Uterus (tissue), 4 donors: Measurements from ENCODE around the gene CREB1. TPM values are rescaled to one million over a fixed set of nuclear protein-coding genes. Genes with fewer than 3 reads are reported as not detected.
A peak's percentile ranks its signal among the peaks of the same experiment; 100 is the strongest.

Experiments used
- DNase-seq, 2 donors: peaks; one replicate each; pipeline ENCODE4 v3.0.0-alpha.2; 2019 to 2020
- H3K27ac ChIP-seq, 2 donors: fragments of 200-600 bp; sonication (generic); 1 replicate in 1 of 2; 2 replicates in 1 of 2; pipeline ENCODE4 v1.5.1; 2016 to 2018
- H3K27me3 ChIP-seq, 2 donors: fragments of 200-600 bp; sonication (generic); one replicate each; pipeline ENCODE4 v1.5.1; 2018 to 2019; ENCODE audit warnings: control low read depth in 1 of 2
- H3K36me3 ChIP-seq, 2 donors: fragments of 200-600 bp; sonication (generic); one replicate each; pipeline ENCODE4 v1.5.1; 2019; ENCODE audit warnings: control low read depth in 1 of 2
- H3K4me1 ChIP-seq, 2 donors: fragments of 200-600 bp; sonication (generic); one replicate each; pipeline ENCODE4 v1.5.1; 2018 to 2019; ENCODE audit warnings: control low read depth in 1 of 2
- H3K4me3 ChIP-seq, 2 donors: fragments of 200-600 bp; sonication (generic); 1 replicate in 1 of 2; 2 replicates in 1 of 2; pipeline ENCODE4 v1.5.1; 2018 to 2019; ENCODE audit warnings: mild to moderate bottlenecking in 1 of 2
- H3K9me3 ChIP-seq, 2 donors: fragments of 200-600 bp; sonication (generic); one replicate each; pipeline ENCODE4 v1.5.1; 2019; ENCODE audit warnings: control low read depth in 1 of 2
- CTCF ChIP-seq, 4 experiments: fragments of 200-600 bp in 2 of 4; fragments of 450-650 bp in 2 of 4; sonication (generic) in 2 of 4; IDR thresholded peaks; one replicate each; pipeline ENCODE4 v1.5.1; 2016 to 2019; ENCODE audit warnings: antibody characterized with exemption in 4 of 4, mild to moderate bottlenecking in 2 of 4, moderate library complexity in 1 of 4
- POLR2A ChIP-seq, 2 donors: fragments of 450-650 bp; IDR thresholded peaks; one replicate each; pipeline ENCODE4 v1.6.1; 2016; ENCODE audit warnings: antibody characterized with exemption in 2 of 2, mild to moderate bottlenecking in 1 of 2, moderate library complexity in 1 of 2
- intact Hi-C: fragments of 100-400 bp; cut with DNase I; formaldehyde crosslinking; loops from one replicate; pipeline ENCODE4 v1.15.1; 2023; ENCODE audit warnings: low total_unique reads
- total RNA-seq, 4 donors: library from RNA; depleted of rRNA in 3 of 4; stranded (reverse); fragments of >200 nt in 3 of 4; gene quantifications; one replicate each; pipeline versions ENCODE4 v1.1.0 to v1.2.4, GENCODE V29; 2014 to 2023
- donor health status: DM: yes; HTN: yes; CAD: no.

Gene CREB1
- total RNA-seq, 4 donors from 2014 or later, result 36.5 to 96.5 (median 71.7) TPM

GRCh38 chr2:207511851-207512250, 17.9 kb upstream of the CREB1 start:
- Histone ChIP-seq H3K27me3 (no peaks in the 10 kb centered on the region), H3K36me3 (no peaks in the 10 kb centered on the region), H3K4me1 (no peaks in the 10 kb centered on the region), H3K9me3 (no peaks in the 10 kb centered on the region), H3K4me3 (no peak overlapping the region), H3K27ac (no peak overlapping the region)
- intact Hi-C loops, result no loop called here
- no peak for DNase-seq
- TF ChIP-seq CTCF (IDR thresholded peaks at IDR 0.05), result no peak
- TF ChIP-seq POLR2A (IDR thresholded peaks at IDR 0.05), result no peak

- Histone ChIP-seq H3K9me3 (no peaks in the 10 kb centered on the region), H3K4me3 (no peak overlapping the region), H3K4me1 (no peaks in the 10 kb centered on the region), H3K27me3 (no peaks in the 10 kb centered on the region), H3K27ac (no peak overlapping the region), H3K36me3 (no peaks in the 10 kb centered on the region)
- no peak for DNase-seq
- TF ChIP-seq CTCF (IDR thresholded peaks at IDR 0.05) (no peak), POLR2A (IDR thresholded peaks at IDR 0.05) (no peak)
- intact Hi-C loops, result no loop called here
These were observed 17.4 kb upstream of the CREB1 start for GRCh38 chr2:207512356-207512755.

- Histone ChIP-seq H3K9me3 (no peaks in the 10 kb centered on the region), H3K27ac (peak overlapping the region in 1 of 2 donors; percentile 2), H3K4me1 (no peaks in the 10 kb centered on the region), H3K4me3 (no peak overlapping the region), H3K27me3 (no peaks in the 10 kb centered on the region), H3K36me3 (no peaks in the 10 kb centered on the region)
- TF ChIP-seq CTCF (IDR thresholded peaks at IDR 0.05), result no peak
- no peak for TF ChIP-seq POLR2A (IDR thresholded peaks at IDR 0.05)
- intact Hi-C loops, result no loop called here
- no peak for DNase-seq
These were observed 16.1 kb upstream of the CREB1 start for GRCh38 chr2:207513551-207514257.

- Histone ChIP-seq H3K27me3 (no peaks in the 10 kb centered on the region), H3K4me1 (no peaks in the 10 kb centered on the region), H3K36me3 (no peaks in the 10 kb centered on the region), H3K9me3 (no peaks in the 10 kb centered on the region), H3K4me3 (no peak overlapping the region), H3K27ac (no peak overlapping the region)
- no peak for DNase-seq
- intact Hi-C loops, result no loop called here
- TF ChIP-seq POLR2A (IDR thresholded peaks at IDR 0.05), result no peak
- TF ChIP-seq CTCF (IDR thresholded peaks at IDR 0.05), result no peak
These were observed 15.3 kb upstream of the CREB1 start for GRCh38 chr2:207514451-207514850.

- intact Hi-C loops, result no loop called here
- DNase-seq, result no peak
- Histone ChIP-seq H3K36me3 (no peaks in the 10 kb centered on the region), H3K27me3 (no peaks in the 10 kb centered on the region), H3K4me1 (no peaks in the 10 kb centered on the region), H3K4me3 (no peak overlapping the region), H3K27ac (no peak overlapping the region), H3K9me3 (no peaks in the 10 kb centered on the region)
- TF ChIP-seq CTCF (IDR thresholded peaks at IDR 0.05), result no peak
These were observed 14.1 kb upstream of the CREB1 start for GRCh38 chr2:207515671-207516070.
